NCI-H69 (cell line): Measurements from ENCODE around the gene CENPM.
A peak's percentile ranks its signal among the peaks of the same experiment; 100 is the strongest.

Experiments
- DNase-seq: peaks from one replicate; lab custom pipeline; 2025; lab: John Stamatoyannopoulos, UW

Gene CENPM

GRCh38 chr22:41932353-41932752, 14.6 kb downstream of the CENPM start:
- DNase-seq = no peak

- DNase-seq = peak; percentile 61
These were observed 15.2 kb downstream of the CENPM start for GRCh38 chr22:41931701-41932269.

GRCh38 chr22:41929418-41929810, 17.5 kb downstream of the CENPM start:
- peak; percentile 74 for DNase-seq

- DNase-seq = peak; percentile 61
These were observed 18.1 kb downstream of the CENPM start for GRCh38 chr22:41928593-41929417.

GRCh38 chr22:41927813-41928212, 19.1 kb downstream of the CENPM start:
- no peak for DNase-seq

GRCh38 chr22:41925783-41926460, 21.0 kb downstream of the CENPM start:
- peak; percentile 85 for DNase-seq

GRCh38 chr22:41923595-41924276, 23.2 kb downstream of the CENPM start:
- DNase-seq = no peak

GRCh38 chr22:41922940-41923594, 23.9 kb downstream of the CENPM start:
- DNase-seq = no peak

- no peak for DNase-seq
These were observed 24.6 kb downstream of the CENPM start for GRCh38 chr22:41922328-41922727.

- DNase-seq = no peak
These were observed 26.5 kb downstream of the CENPM start for GRCh38 chr22:41920271-41920976.

GRCh38 chr22:41919357-41920224, 27.4 kb downstream of the CENPM start:
- peak; percentile 34 for DNase-seq

- peak; percentile 86 for DNase-seq
These were observed 28.8 kb downstream of the CENPM start for GRCh38 chr22:41917903-41918791.

GRCh38 chr22:41917375-41917902, 29.5 kb downstream of the CENPM start:
- DNase-seq = peak; percentile 79

- no peak for DNase-seq
These were observed 30.1 kb downstream of the CENPM start for GRCh38 chr22:41916745-41917358.

GRCh38 chr22:41915786-41916493, 31.0 kb downstream of the CENPM start:
- DNase-seq = no peak

- peak; percentile 78 for DNase-seq
These were observed 31.7 kb downstream of the CENPM start, which contains the start of gene SHISA8 for GRCh38 chr22:41915035-41915785. TSS of gene SHISA8 (minus strand) at chr22:41915074. CDS start at chr22:41914667, 407 bp downstream.

- DNase-seq = peak; percentile 70
These were observed 32.3 kb downstream of the CENPM start for GRCh38 chr22:41914611-41915034.
